DMS53 treated with DMSO at 0.1 percent for 48 hours (cell line): ENCODE measurements around the gene ZRANB2.
A peak's percentile ranks its signal among the peaks of the same experiment; 100 is the strongest.

Source experiments
- DNase-seq: peaks from one replicate; lab custom pipeline; 2025; ENCODE audit not compliant: unreplicated experiment; lab: John Stamatoyannopoulos, UW

ZRANB2 gene

GRCh38 chr1:71068325-71069240 is 12.3 kb downstream of the ZRANB2 start:
- DNase-seq, result no peak

GRCh38 chr1:71054791-71055190 is 26.0 kb downstream of the ZRANB2 start:
- no peak for DNase-seq

- no peak for DNase-seq
These were observed 26.5 kb downstream of the ZRANB2 start for GRCh38 chr1:71054281-71054731.

GRCh38 chr1:71053758-71054157 is 27.1 kb downstream of the ZRANB2 start:
- DNase-seq, result no peak

- no peak for DNase-seq
These were observed 27.7 kb downstream of the ZRANB2 start for GRCh38 chr1:71053146-71053545.

- peak; percentile 91 for DNase-seq
These were observed 30.8 kb downstream of the ZRANB2 start for GRCh38 chr1:71049951-71050598.

- peak; percentile 71 for DNase-seq
These were observed 32.9 kb downstream of the ZRANB2 start, which contains the start of gene PTGER3 for GRCh38 chr1:71047635-71048607. Gene PTGER3 (minus strand): TSS chr1:71047816. CDS start chr1:71047577, 239 bp downstream.

GRCh38 chr1:71046891-71047634 is 33.8 kb downstream of the ZRANB2 start:
- DNase-seq, result peak; percentile 83

GRCh38 chr1:71045463-71046028 is 35.3 kb downstream of the ZRANB2 start:
- DNase-seq, result peak; percentile 40

GRCh38 chr1:71044833-71045232 is 36.0 kb downstream of the ZRANB2 start:
- no peak for DNase-seq

GRCh38 chr1:71043065-71043464 is 37.8 kb downstream of the ZRANB2 start:
- no peak for DNase-seq

GRCh38 chr1:71041806-71042205 is 39.0 kb downstream of the ZRANB2 start:
- no peak for DNase-seq

GRCh38 chr1:71039661-71040262 is 41.1 kb downstream of the ZRANB2 start:
- no peak for DNase-seq

GRCh38 chr1:71038942-71039341 is 41.9 kb downstream of the ZRANB2 start:
- DNase-seq, result no peak

GRCh38 chr1:71037829-71038620 is 42.8 kb downstream of the ZRANB2 start:
- no peak for DNase-seq

GRCh38 chr1:71037066-71037465 is 43.8 kb downstream of the ZRANB2 start:
- no peak for DNase-seq

- DNase-seq, result no peak
These were observed 47.7 kb downstream of the ZRANB2 start for GRCh38 chr1:71033136-71033535.

GRCh38 chr1:71031426-71031825 is 49.4 kb downstream of the ZRANB2 start:
- no peak for DNase-seq

- no peak for DNase-seq
These were observed 50.8 kb downstream of the ZRANB2 start for GRCh38 chr1:71030026-71030425.
